ENCODE measurements around the gene DOP1A. TPM values are rescaled to one million over a fixed set of nuclear protein-coding genes. Genes with fewer than 3 reads are reported as not detected.

The DOP1A gene
- total and polyA plus RNA-seq, 2 of the 4 experiments (the other 2 are of a cell fraction) = 6.0 to 32.4 TPM

DNA sequence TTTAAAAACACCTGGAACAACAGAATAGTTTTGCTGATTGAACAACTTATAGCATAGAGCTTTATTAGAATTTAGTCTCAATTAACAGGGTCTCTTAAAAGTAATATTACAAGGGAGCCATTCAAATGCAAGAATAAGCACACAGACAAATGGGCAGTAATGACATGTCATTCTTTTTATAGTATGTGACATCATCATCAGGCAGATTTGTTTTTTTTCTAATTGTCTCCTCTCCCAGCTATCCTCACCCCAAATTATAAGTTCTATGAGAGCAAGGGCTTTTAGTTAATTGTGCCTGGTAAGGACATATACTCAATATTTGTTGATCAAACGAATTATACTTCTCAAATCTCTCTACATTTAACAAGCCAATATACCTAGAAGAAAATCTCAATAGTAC lies 114.6 kb downstream of the DOP1A start:
- in situ Hi-C loops (cut with MboI; ENCODE audit: low sequenced_read_pairs) = no loop called here
- BruUV-seq (replicated peaks) = no TSS peak
- CTCF ChIA-PET = interaction anchor here (0.6 kb wide), 1 partner anchor 519 kb away, joined by 4 read pairs; no protein-coding TSS in a partner anchor
- Histone ChIP-seq H2BK15ac (ENCODE audit: low read depth, low read length) (no peak overlapping the region), H3K23ac (ENCODE audit: low read depth, low read length) (no peak overlapping the region), H3K27me3 (ENCODE audit: control insufficient read depth, insufficient read depth, low read length) (no peaks in the 10 kb centered on the region), H3K79me1 (ENCODE audit: low read depth in 1 of 2, low read length in 2 of 2) (peaks cover 35 to 47% of the 10 kb centered on the region in 2 experiments), H4K5ac (ENCODE audit: low read depth, low read length) (no peak overlapping the region), H2BK5ac (ENCODE audit: low read depth, low read length, poor library complexity, severe bottlenecking) (no peak overlapping the region), H3K27ac (ENCODE audit: insufficient read depth, low read length) (no peak overlapping the region), H2AFZ (replicated peaks; ENCODE audit: low read length, poor library complexity) (no peak overlapping the region), H3K36me3 (ENCODE audit: control insufficient read depth, insufficient read depth, low read length) (peaks cover 40% of the 10 kb centered on the region), H2BK120ac (ENCODE audit: low read depth, low read length) (no peak overlapping the region), H2BK20ac (ENCODE audit: low read depth, low read length) (no peak overlapping the region), H4K20me1 (ENCODE audit: insufficient read depth, low read length) (peaks cover 27% of the 10 kb centered on the region; the same call in 1 of the 2 replicates), H3K4me1 (ENCODE audit: control insufficient read depth, insufficient read depth, low read length) (peaks cover 2% of the 10 kb centered on the region), H3K9me3 (ENCODE audit: control insufficient read depth, insufficient read depth, low read length) (no peaks in the 10 kb centered on the region), H4K91ac (ENCODE audit: insufficient read depth, low read depth, low read length) (no peak overlapping the region), H3K56ac (ENCODE audit: extremely low read depth, insufficient read depth, low read length) (no peak overlapping the region), H3K18ac (ENCODE audit: low read depth, low read length) (no peak overlapping the region), H3K4me2 (ENCODE audit: low read depth, low read length) (no peak overlapping the region), H3K9me1 (ENCODE audit: insufficient read depth, low read length) (peaks cover 3% of the 10 kb centered on the region; the same call in 1 of the 2 replicates), H3K4ac (ENCODE audit: low read depth, low read length) (no peak overlapping the region), H4K8ac (ENCODE audit: low read depth in 2 of 2, low read length in 2 of 2) (no peak overlapping the region), H2AK9ac (replicated peaks; ENCODE audit: low read depth, low read length, poor library complexity) (no peak overlapping the region), H3K9ac (ENCODE audit: low read depth, low read length) (no peak overlapping the region), H3K4me3 (ENCODE audit: insufficient read depth, low read depth, low read length) (no peak overlapping the region), H3K14ac (replicated peaks; ENCODE audit: low read depth, low read length) (no peak overlapping the region), H2AK5ac (ENCODE audit: low read depth, low read length) (no peak overlapping the region)
- dilution Hi-C loops (cut with HindIII; ENCODE audit: low sequenced_read_pairs, unreplicated experiment) = no loop called here
- intact Hi-C loops (cut with micrococcal nuclease) = no loop called here
- no peak for TF ChIP-seq RCOR1 (IDR thresholded peaks at IDR 0.05; ENCODE audit: insufficient replicate concordance, low read length)
- TF ChIP-seq, protein P1, sequence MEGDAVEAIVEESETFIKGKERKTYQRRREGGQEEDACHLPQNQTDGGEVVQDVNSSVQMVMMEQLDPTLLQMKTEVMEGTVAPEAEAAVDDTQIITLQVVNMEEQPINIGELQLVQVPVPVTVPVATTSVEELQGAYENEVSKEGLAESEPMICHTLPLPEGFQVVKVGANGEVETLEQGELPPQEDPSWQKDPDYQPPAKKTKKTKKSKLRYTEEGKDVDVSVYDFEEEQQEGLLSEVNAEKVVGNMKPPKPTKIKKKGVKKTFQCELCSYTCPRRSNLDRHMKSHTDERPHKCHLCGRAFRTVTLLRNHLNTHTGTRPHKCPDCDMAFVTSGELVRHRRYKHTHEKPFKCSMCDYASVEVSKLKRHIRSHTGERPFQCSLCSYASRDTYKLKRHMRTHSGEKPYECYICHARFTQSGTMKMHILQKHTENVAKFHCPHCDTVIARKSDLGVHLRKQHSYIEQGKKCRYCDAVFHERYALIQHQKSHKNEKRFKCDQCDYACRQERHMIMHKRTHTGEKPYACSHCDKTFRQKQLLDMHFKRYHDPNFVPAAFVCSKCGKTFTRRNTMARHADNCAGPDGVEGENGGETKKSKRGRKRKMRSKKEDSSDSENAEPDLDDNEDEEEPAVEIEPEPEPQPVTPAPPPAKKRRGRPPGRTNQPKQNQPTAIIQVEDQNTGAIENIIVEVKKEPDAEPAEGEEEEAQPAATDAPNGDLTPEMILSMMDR (conservative IDR thresholded peaks at IDR 0.05; ENCODE audit: low read depth, low read length) = no peak
- TF ChIP-seq RAD21 (IDR thresholded peaks at IDR 0.05; ENCODE audit: low read length) = no peak
- no peak for TF ChIP-seq MXI1 (IDR thresholded peaks at IDR 0.05; ENCODE audit: borderline replicate concordance, low read depth, low read length)
- DNase-seq (no peak), ATAC-seq (ENCODE audit: low read depth) (no peak)
- WGBS, 2 experiments (ENCODE audit: extremely low coverage in 2 of 2, insufficient read length in 1 of 2) = no CpG with 5 or more reads among the region's 1 CpG
- POLR2A ChIA-PET (ENCODE audit: unreplicated experiment) = interaction anchor here (0.5 kb wide), 1 partner anchor 15 kb away, joined by 5 read pairs; no protein-coding TSS in a partner anchor

Measured in IMR-90 (cell line).